HepG2 (cell line): Measurements from ENCODE around the gene MPST. TPM values are rescaled to one million over a fixed set of nuclear protein-coding genes. Genes with fewer than 3 reads are reported as not detected.

Experiments used
- AGO1 ChIP-seq: fragments of 200-400 bp; formaldehyde crosslinking; IDR thresholded peaks from 2 replicates; pipeline ENCODE4 v1.6.1; 2017; ENCODE audit warnings: mild to moderate bottlenecking, low read depth, low read length, moderate library complexity; ENCODE audit not compliant: poor library complexity, severe bottlenecking
- AHR ChIP-seq: IDR thresholded peaks from 2 replicates; pipeline ENCODE4 v1.6.1; 2018; ENCODE audit warnings: missing genetic modification reagents, missing compliant biosample characterization
- MBNL3 ChIP-seq: fragments of 250-450 bp; sonication (Bioruptor Pico); conservative IDR thresholded peaks from 2 replicates; pipeline ENCODE4 v1.8.0; 2022; ENCODE audit warnings: mild to moderate bottlenecking, inconsistent platforms
- NR2C2 ChIP-seq: sonication (generic); formaldehyde crosslinking; IDR thresholded peaks from 2 replicates; pipeline ENCODE4 v1.4.0; 2020; ENCODE audit warnings: missing genetic modification reagents, mild to moderate bottlenecking, moderate library complexity, borderline replicate concordance
- TCF7 ChIP-seq: sonication (generic); IDR thresholded peaks from 2 replicates; pipeline ENCODE4 v1.6.1; 2016; ENCODE audit warnings: antibody characterized with exemption, low read depth
- ZKSCAN8 ChIP-seq: IDR thresholded peaks from 2 replicates; pipeline ENCODE4 v1.6.1; 2016; ENCODE audit warnings: borderline replicate concordance, missing genetic modification reagents, missing compliant biosample characterization
- ZNF253 ChIP-seq: sonication (generic); formaldehyde crosslinking; IDR thresholded peaks from 2 replicates; pipeline ENCODE4 v1.8.0; 2022; ENCODE audit warnings: mild to moderate bottlenecking, missing genetic modification reagents, borderline replicate concordance
- ZNF34 ChIP-seq: sonication (generic); formaldehyde crosslinking; IDR thresholded peaks from 2 replicates; pipeline ENCODE4 v1.4.0; 2020; ENCODE audit warnings: mild to moderate bottlenecking, missing genetic modification reagents, borderline replicate concordance
- ZNF564 ChIP-seq: sonication (generic); formaldehyde crosslinking; IDR thresholded peaks from 2 replicates; pipeline ENCODE4 v1.8.1; 2023; ENCODE audit warnings: mild to moderate bottlenecking, missing genetic modification reagents
- ZNF703 ChIP-seq: sonication (generic); formaldehyde crosslinking; IDR thresholded peaks from 2 replicates; pipeline ENCODE4 v1.5.1; 2020; ENCODE audit warnings: missing genetic modification reagents, mild to moderate bottlenecking, moderate library complexity, borderline replicate concordance
- ZNF839 ChIP-seq: sonication (generic); formaldehyde crosslinking; IDR thresholded peaks from 2 replicates; pipeline ENCODE4 v1.4.0; 2020; ENCODE audit warnings: missing genetic modification reagents, mild to moderate bottlenecking, borderline replicate concordance
- polyA plus RNA-seq, 8 experiments: library from polyadenylated mRNA; depleted of rRNA in 3 of 8; stranded (reverse) in 7 of 8; unstranded in 1 of 8; fragments of >200 nt; fragmentation: Illumina TruSeq in 4 of 8; extraction: Trizol in 4 of 8; gene quantifications; 2 replicates each; pipeline versions ENCODE4 v1.2.1 to v1.2.3, GENCODE V29; 2011 to 2016; ENCODE audit warnings: low read depth in 4 of 8, missing spikeins in 1 of 8, mixed read lengths in 1 of 8; ENCODE audit not compliant: insufficient read depth in 1 of 8
- total RNA-seq, 5 experiments: library from RNA; depleted of rRNA; stranded (reverse); fragments of >200 nt; fragmentation: Illumina TruSeq; extraction: Trizol; gene quantifications; 2 replicates each; pipeline ENCODE4 v1.2.3, GENCODE V29; 2016; ENCODE audit warnings: low read depth in 1 of 5
- TF ChIP-seq, protein P1 (sequence below): sonication (generic); formaldehyde crosslinking; IDR thresholded peaks from 2 replicates; pipeline ENCODE4 v1.4.0; 2020; ENCODE audit warnings: mild to moderate bottlenecking, missing genetic modification reagents
- TF ChIP-seq, protein P2 (sequence below): IDR thresholded peaks from 2 replicates; pipeline ENCODE4 v1.4.0; 2020; ENCODE audit warnings: mild to moderate bottlenecking, missing genetic modification reagents
- TF ChIP-seq, protein P3 (sequence below): IDR thresholded peaks from 2 replicates; pipeline ENCODE4 v1.6.1; 2012; ENCODE audit warnings: low read depth, low read length, improper control_type of control experiment
- TF ChIP-seq, protein P4 (sequence below): sonication (generic); formaldehyde crosslinking; IDR thresholded peaks from 2 replicates; pipeline ENCODE4 v1.8.1; 2022; ENCODE audit warnings: low read depth, mild to moderate bottlenecking, missing genetic modification reagents
- TF ChIP-seq, protein P5 (sequence below): sonication (generic); formaldehyde crosslinking; IDR thresholded peaks from 2 replicates; pipeline ENCODE4 v1.4.0; 2020; ENCODE audit warnings: missing genetic modification reagents

MPST gene
- total and polyA plus RNA-seq, 2 of the 13 experiments (the other 11 are each of a cell fraction or from before 2014, with no cell fraction given) = 133 to 141 TPM

DNA sequence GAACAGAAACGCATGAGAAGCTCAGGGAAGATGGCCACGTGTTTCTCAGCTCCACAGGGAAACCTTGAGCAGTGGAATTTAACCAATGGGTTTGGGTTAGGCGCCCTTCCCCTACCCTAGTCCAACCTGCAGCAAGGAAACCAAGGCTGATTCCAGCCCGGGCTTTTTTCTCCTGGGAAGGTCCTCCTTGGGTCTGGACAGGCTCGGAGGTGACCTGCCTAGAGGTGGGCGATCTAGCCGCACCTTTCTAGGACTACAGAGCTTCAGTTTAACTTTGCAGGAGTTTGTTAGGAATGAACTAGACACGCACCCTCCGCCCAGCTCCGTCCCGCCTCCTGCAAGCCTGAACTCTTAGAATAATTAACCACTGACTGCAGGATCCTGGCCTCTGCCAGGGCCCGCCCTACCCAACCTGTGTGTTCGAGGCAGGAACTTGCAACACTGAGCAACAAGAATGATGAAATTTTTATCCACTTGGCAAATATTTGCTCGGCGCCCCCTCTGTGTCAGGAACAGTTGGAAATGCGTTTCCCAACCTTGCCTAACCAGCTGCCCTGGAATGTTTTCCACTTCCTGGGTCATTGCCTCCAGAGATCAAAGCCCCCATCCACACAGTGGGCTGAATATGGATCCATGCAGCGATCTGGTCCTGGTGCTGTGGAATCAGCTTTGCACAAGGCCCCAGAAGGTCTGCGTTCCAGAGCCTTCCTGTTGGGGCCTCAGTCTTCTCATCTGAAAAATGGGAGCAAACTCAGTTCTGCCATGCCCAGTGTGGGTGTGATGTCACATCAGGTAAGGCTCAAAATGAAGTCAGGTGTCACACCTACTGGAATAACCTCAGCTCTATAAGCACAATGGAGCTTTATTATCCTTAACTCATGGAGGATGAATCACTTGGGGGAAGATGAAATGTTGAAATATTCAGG is 13.3 kb downstream of the MPST start (continued):
- TF ChIP-seq AHR (CRISPR knock-in tag) (peak; percentile 87), ZNF34 (CRISPR knock-in tag) (no peak), MBNL3 (CRISPR knock-in tag) (0 out of 2 replicates have a peak, but pooled peaks have one; percentile 66), ZNF253 (CRISPR knock-in tag) (peak; percentile 50; the same call in 1 of the 2 replicates), TCF7 (peak; percentile 96), ZKSCAN8 (CRISPR knock-in tag) (peak; percentile 96), ZNF564 (CRISPR knock-in tag) (no peak), ZNF703 (CRISPR knock-in tag) (peak; percentile 84), NR2C2 (CRISPR knock-in tag) (peak; percentile 96), AGO1 (no peak), ZNF839 (CRISPR knock-in tag) (no peak; the same call in 1 of the 2 replicates)
- TF ChIP-seq, protein P1, sequence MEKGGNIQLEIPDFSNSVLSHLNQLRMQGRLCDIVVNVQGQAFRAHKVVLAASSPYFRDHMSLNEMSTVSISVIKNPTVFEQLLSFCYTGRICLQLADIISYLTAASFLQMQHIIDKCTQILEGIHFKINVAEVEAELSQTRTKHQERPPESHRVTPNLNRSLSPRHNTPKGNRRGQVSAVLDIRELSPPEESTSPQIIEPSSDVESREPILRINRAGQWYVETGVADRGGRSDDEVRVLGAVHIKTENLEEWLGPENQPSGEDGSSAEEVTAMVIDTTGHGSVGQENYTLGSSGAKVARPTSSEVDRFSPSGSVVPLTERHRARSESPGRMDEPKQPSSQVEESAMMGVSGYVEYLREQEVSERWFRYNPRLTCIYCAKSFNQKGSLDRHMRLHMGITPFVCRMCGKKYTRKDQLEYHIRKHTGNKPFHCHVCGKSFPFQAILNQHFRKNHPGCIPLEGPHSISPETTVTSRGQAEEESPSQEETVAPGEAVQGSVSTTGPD (CRISPR knock-in tag) = peak; percentile 94
- TF ChIP-seq, protein P2, sequence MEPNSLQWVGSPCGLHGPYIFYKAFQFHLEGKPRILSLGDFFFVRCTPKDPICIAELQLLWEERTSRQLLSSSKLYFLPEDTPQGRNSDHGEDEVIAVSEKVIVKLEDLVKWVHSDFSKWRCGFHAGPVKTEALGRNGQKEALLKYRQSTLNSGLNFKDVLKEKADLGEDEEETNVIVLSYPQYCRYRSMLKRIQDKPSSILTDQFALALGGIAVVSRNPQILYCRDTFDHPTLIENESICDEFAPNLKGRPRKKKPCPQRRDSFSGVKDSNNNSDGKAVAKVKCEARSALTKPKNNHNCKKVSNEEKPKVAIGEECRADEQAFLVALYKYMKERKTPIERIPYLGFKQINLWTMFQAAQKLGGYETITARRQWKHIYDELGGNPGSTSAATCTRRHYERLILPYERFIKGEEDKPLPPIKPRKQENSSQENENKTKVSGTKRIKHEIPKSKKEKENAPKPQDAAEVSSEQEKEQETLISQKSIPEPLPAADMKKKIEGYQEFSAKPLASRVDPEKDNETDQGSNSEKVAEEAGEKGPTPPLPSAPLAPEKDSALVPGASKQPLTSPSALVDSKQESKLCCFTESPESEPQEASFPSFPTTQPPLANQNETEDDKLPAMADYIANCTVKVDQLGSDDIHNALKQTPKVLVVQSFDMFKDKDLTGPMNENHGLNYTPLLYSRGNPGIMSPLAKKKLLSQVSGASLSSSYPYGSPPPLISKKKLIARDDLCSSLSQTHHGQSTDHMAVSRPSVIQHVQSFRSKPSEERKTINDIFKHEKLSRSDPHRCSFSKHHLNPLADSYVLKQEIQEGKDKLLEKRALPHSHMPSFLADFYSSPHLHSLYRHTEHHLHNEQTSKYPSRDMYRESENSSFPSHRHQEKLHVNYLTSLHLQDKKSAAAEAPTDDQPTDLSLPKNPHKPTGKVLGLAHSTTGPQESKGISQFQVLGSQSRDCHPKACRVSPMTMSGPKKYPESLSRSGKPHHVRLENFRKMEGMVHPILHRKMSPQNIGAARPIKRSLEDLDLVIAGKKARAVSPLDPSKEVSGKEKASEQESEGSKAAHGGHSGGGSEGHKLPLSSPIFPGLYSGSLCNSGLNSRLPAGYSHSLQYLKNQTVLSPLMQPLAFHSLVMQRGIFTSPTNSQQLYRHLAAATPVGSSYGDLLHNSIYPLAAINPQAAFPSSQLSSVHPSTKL (CRISPR knock-in tag) = peak; percentile 97
- TF ChIP-seq, protein P3, sequence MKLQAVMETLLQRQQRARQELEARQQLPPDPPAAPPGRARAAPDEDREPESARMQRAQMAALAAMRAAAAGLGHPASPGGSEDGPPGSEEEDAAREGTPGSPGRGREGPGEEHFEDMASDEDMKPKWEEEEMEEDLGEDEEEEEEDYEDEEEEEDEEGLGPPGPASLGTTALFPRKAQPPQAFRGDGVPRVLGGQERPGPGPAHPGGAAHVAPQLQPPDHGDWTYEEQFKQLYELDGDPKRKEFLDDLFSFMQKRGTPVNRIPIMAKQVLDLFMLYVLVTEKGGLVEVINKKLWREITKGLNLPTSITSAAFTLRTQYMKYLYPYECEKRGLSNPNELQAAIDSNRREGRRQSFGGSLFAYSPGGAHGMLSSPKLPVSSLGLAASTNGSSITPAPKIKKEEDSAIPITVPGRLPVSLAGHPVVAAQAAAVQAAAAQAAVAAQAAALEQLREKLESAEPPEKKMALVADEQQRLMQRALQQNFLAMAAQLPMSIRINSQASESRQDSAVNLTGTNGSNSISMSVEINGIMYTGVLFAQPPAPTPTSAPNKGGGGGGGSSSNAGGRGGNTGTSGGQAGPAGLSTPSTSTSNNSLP = peak; percentile 85
- TF ChIP-seq, protein P4, sequence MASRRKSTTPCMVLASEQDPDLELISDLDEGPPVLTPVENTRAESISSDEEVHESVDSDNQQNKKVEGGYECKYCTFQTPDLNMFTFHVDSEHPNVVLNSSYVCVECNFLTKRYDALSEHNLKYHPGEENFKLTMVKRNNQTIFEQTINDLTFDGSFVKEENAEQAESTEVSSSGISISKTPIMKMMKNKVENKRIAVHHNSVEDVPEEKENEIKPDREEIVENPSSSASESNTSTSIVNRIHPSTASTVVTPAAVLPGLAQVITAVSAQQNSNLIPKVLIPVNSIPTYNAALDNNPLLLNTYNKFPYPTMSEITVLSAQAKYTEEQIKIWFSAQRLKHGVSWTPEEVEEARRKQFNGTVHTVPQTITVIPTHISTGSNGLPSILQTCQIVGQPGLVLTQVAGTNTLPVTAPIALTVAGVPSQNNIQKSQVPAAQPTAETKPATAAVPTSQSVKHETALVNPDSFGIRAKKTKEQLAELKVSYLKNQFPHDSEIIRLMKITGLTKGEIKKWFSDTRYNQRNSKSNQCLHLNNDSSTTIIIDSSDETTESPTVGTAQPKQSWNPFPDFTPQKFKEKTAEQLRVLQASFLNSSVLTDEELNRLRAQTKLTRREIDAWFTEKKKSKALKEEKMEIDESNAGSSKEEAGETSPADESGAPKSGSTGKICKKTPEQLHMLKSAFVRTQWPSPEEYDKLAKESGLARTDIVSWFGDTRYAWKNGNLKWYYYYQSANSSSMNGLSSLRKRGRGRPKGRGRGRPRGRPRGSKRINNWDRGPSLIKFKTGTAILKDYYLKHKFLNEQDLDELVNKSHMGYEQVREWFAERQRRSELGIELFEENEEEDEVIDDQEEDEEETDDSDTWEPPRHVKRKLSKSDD (CRISPR knock-in tag) = peak; percentile 71
- TF ChIP-seq, protein P5, sequence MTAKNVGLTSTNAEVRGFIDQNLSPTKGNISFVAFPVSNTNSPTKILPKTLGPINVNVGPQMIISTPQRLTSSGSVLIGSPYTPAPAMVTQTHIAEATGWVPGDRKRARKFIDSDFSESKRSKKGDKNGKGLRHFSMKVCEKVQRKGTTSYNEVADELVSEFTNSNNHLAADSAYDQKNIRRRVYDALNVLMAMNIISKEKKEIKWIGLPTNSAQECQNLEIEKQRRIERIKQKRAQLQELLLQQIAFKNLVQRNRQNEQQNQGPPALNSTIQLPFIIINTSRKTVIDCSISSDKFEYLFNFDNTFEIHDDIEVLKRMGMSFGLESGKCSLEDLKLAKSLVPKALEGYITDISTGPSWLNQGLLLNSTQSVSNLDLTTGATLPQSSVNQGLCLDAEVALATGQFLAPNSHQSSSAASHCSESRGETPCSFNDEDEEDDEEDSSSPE = peak; percentile 81
